Activated CD8-positive, alpha-beta memory T cell treated with anti-CD3 and anti-CD28 coated beads, Interleukin-2, amount 50 U/mL, for 24 hours (primary cell): ENCODE measurements around the gene AIG1.

Experiments used
- DNase-seq: peaks from one replicate; pipeline ENCODE4 v3.0.0-alpha.2; 2020; ENCODE audit errors: extremely low read depth

AIG1 gene

GRCh38 chr6:143126574-143126941 is 65.9 kb downstream of the AIG1 start:
- no peak for DNase-seq

GRCh38 chr6:143127941-143128680 is 67.4 kb downstream of the AIG1 start:
- no peak for DNase-seq

GRCh38 chr6:143128681-143129015 is 68.0 kb downstream of the AIG1 start:
- DNase-seq = no peak

GRCh38 chr6:143130928-143131327 is 70.2 kb downstream of the AIG1 start:
- no peak for DNase-seq

GRCh38 chr6:143135325-143135724 is 74.6 kb downstream of the AIG1 start:
- DNase-seq = no peak

- DNase-seq = no peak
Measured at GRCh38 chr6:143135797-143136561, 75.3 kb downstream of the AIG1 start.

DNA sequence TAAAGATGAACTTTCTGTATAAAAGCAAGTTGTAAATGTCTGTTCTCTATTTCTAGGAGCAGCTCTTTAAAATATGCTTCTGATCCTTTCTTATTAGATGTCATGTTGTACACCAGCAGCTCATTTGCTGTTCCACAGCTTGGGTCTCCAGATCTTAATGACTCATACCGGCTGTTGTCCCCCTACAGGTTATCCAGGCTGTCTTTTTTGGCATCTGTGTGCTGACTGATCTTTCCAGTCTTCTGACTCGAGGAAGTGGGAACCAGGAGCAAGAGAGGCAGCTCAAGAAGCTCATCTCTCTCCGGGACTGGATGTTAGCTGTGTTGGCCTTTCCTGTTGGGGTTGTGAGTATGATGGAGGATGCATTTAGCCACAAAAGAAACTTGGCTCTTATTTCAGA is 76.0 kb downstream of the AIG1 start:
- no peak for DNase-seq

DNA sequence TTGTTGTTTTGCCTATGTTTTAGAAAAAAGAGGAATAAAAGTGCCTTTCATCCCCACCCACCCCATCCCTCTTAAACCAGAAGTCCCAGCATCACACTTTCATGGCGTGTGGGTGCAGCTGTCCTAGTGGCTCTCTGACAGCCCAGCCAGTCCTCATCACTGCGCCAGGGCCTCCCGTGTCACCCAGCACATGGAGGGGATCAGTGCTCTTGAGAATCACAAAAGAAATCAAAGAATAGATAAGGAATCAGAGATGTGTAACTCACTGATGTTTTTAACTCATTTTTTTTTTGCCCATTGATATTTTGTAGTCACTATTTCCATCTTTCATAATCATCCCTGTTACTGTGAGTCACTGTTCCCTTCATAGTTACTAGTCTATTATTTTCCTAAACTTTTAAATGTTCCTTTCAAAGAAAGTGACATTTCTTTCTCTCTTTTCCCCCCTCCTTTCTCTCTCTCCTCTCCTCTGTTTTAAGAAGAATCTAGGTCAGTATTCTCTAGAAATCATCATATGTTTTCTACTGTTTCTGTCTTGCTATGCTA is 78.6 kb downstream of the AIG1 start:
- no peak for DNase-seq

- peak; percentile 14 for DNase-seq
Measured at GRCh38 chr6:143139884-143140283, 79.2 kb downstream of the AIG1 start.

DNA sequence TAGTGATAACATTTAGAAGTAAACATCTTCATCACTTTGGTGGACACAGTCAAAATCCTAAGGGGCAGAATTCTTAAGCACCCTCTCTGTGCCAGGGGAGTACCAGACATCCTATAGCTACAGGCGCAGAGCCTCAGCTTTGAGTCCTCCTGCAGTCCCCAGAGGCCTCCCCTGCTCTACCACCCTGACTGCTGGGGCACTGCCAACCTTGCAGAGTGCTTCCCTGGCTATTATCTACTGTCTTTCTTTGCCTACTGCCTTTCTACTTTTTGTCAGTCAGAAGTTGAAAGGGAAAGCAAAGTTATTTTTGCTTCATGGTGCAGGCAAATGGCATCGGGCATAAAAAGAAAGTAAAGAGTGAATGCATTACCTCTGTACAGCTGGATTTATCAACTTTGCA is 80.1 kb downstream of the AIG1 start:
- DNase-seq = no peak

GRCh38 chr6:143141442-143141841 is 80.8 kb downstream of the AIG1 start:
- DNase-seq = no peak

- DNase-seq = no peak
Measured at GRCh38 chr6:143146186-143146851, 85.6 kb downstream of the AIG1 start.

DNA sequence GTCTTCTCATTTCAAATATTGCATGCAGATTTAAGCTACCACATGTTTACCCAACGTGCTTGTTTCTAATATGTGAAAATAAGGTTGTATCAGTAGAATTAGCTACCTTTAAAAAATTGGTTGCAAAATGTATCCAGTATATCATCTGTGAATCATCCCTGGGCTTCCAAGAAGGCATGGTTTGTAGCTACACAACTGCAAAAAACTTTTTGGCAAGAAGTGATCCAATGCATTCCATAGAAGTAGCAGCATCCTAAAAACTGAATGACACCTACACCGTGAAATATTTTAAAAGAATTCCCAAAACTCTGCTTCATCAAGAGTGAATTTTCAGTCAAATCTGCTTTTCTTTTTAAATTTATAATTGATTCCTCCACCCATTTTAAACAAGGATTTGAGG is 89.1 kb downstream of the AIG1 start:
- DNase-seq = no peak

- DNase-seq = no peak
Measured at GRCh38 chr6:143150281-143150680, 89.6 kb downstream of the AIG1 start.

- no peak for DNase-seq
Measured at GRCh38 chr6:143151381-143151780, 90.7 kb downstream of the AIG1 start.

GRCh38 chr6:143155681-143156080 is 95.0 kb downstream of the AIG1 start:
- DNase-seq = no peak

- DNase-seq = no peak
Measured at GRCh38 chr6:143157131-143157530, 96.4 kb downstream of the AIG1 start.

DNA sequence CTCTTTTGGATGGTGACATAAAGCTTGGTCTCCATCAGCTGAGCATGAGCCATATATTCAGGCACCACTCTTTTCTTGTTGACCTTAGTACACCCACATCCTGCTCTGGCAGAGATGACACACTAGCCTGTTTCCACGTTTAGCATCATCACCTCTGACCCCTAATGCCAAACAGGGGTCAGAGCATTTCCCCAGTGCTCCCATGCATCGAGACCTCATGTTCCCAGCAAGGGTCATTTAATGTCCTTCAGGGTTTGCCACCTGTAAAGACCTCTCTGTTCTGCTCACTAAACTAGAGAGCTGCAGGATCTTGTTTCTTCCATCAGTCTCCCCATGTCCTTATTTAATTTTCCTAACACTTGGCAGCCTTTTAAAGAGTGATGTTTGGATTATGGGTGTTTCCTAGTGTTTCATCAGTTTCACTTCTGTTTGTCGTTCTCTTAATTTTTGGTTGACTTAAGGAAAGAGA is 97.5 kb downstream of the AIG1 start:
- DNase-seq = no peak

DNA sequence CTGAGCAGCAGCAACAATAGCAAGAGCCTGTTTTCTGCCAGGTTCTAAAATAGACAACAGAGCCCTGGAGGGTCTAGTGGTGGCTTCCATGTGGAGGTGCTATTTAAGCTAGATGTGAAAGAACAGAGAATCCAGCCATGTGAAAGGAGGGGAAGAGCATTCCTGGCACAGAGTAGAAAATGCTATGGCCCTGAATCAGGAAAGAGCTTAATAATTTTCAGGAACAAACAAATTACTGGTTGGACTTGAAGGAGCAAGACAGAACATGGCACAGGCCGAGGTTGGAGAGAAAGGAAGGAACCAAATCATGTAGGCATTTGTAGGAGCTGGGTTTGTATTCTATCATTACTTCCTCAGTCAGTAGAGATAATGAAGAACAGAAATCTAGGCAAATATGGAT is 98.3 kb downstream of the AIG1 start:
- DNase-seq = no peak

DNA sequence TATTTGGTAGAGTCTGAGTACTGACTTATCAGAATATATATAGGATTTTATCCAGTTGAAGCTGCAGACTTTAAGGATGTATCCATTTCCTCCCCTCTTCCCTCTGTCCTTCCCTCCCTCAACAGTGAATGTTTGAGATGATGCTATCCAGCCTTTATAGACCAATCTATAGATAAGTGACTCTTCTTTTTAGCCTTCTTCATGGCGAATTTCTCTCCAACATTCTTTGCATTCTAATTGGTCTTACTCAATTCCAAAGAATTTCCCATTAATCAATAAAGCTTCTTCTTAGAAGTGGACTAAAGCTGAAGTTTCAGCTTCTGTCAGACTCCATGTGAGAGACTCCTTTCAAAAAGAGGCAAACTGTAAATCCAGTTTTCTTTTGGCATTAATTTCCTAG is 99.3 kb downstream of the AIG1 start:
- DNase-seq = no peak

- DNase-seq = no peak
Measured at GRCh38 chr6:143160439-143161220, 99.9 kb downstream of the AIG1 start.

DNA sequence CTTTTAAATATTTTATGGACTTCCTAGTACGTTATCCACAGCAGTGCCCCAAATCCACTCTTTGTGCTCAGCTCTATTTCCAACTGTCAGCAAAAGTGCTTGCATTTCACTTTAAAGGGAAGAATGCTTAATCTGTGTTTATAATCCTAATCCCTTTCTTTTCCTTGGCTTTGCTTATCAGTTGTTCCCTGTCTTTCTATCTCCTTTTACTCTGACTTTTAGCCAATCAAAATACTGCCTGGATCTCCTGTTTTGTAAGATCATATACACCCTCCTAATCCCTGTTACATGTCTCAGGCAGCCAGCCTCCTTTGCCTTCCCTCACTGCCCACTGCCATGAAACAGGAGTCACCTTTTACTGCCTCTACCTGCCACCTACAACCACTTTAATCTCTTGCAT is 102.9 kb downstream of the AIG1 start:
- no peak for DNase-seq
